GM06990 (cell line): ENCODE results near the gene ATG7.

ENCODE experiments used
- DNase-seq: peaks from one replicate; pipeline ENCODE4 v3.0.0-alpha.2; 2011; ENCODE audit not compliant: insufficient read length; ENCODE audit errors: extremely low read depth
- H3K27me3 ChIP-seq: replicated peaks from 2 replicates; pipeline ENCODE4 v1.6.0; 2011; ENCODE audit warnings: low read length; ENCODE audit not compliant: control insufficient read depth, insufficient read depth
- H3K36me3 ChIP-seq: 2 replicates; pipeline ENCODE4 v1.5.1; 2011; ENCODE audit warnings: low read length; ENCODE audit not compliant: control insufficient read depth, insufficient read depth
- H3K4me3 ChIP-seq: replicated peaks from 2 replicates; pipeline ENCODE4 v1.5.1; 2011; ENCODE audit warnings: low read depth, mild to moderate bottlenecking, control low read depth, low read length
- TF ChIP-seq, protein P1 (sequence below): IDR thresholded peaks from 2 replicates; pipeline ENCODE4 v1.5.1; 2011; ENCODE audit warnings: low read length, control low read depth, mild to moderate bottlenecking, inconsistent platforms; ENCODE audit not compliant: insufficient read depth, poor library complexity, severe bottlenecking

Gene ATG7

DNA sequence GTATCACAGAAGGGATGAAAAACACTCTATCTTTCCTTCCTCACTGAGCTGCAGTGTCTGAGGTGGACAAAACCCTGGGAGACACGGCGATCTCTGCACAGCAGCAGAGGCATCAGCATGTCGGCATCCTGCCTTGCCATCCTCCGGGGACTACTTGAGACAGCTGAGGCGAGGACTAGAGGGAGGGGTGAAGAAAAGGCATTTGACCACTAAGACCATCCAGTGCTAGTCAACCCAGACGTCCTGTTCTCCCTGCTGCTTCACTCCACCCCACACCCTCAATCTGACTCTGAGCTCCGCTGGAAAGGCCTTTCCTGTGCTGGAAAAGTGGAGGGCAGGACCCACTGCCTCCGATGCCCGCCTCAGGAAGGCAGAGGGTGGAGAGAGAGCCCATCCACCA is 304.3 kb downstream of the ATG7 start:
- Histone ChIP-seq H3K27me3 (no peaks in the 10 kb centered on the region), H3K4me3 (no peak overlapping the region), H3K36me3 (peaks cover 11% of the 10 kb centered on the region)
- TF ChIP-seq, protein P1, sequence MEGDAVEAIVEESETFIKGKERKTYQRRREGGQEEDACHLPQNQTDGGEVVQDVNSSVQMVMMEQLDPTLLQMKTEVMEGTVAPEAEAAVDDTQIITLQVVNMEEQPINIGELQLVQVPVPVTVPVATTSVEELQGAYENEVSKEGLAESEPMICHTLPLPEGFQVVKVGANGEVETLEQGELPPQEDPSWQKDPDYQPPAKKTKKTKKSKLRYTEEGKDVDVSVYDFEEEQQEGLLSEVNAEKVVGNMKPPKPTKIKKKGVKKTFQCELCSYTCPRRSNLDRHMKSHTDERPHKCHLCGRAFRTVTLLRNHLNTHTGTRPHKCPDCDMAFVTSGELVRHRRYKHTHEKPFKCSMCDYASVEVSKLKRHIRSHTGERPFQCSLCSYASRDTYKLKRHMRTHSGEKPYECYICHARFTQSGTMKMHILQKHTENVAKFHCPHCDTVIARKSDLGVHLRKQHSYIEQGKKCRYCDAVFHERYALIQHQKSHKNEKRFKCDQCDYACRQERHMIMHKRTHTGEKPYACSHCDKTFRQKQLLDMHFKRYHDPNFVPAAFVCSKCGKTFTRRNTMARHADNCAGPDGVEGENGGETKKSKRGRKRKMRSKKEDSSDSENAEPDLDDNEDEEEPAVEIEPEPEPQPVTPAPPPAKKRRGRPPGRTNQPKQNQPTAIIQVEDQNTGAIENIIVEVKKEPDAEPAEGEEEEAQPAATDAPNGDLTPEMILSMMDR: no peak
- DNase-seq: no peak

DNA sequence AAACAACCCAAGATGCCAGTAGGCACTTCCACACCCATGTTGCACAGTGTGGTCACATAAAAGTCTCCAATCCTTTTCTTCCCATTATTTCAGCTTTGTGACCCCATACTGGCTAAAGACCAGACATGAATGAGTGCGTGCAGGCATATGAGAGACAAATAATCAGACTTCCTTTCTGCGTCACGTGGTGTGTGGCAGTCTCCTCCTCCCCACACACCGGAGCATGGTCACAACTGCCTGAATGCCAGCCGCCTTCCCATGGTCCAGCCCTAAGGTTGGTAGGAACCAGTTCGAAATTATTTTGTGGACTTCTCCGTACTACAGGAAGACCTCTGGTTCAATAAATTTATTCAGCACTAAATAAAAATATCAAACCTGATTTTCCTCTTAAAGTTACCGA is 306.0 kb downstream of the ATG7 start:
- no peak for DNase-seq
- Histone ChIP-seq H3K36me3 (peaks cover 8% of the 10 kb centered on the region), H3K27me3 (no peaks in the 10 kb centered on the region), H3K4me3 (no peak overlapping the region)
- TF ChIP-seq, protein P1: no peak

DNA sequence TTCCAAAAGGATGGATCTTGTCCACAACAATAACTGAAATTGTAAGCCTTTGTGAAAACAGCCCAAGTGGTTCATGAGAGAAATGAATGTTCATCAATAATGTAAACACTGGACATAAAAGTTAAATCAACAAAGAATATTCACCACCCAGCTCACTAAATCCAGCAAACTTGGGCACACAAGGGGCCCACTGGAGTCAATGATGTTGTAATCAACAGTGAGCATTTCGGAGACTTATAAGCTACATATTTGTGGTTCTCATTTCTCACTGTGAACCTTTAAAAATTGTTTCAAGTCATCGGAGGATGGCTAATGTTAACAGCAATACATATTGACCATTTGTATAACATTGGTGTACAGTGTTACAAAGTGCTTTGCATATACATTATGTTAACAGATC is 308.4 kb downstream of the ATG7 start:
- DNase-seq: no peak
- Histone ChIP-seq H3K36me3 (peaks cover 1% of the 10 kb centered on the region), H3K4me3 (no peak overlapping the region), H3K27me3 (no peaks in the 10 kb centered on the region)
- TF ChIP-seq, protein P1: no peak

DNA sequence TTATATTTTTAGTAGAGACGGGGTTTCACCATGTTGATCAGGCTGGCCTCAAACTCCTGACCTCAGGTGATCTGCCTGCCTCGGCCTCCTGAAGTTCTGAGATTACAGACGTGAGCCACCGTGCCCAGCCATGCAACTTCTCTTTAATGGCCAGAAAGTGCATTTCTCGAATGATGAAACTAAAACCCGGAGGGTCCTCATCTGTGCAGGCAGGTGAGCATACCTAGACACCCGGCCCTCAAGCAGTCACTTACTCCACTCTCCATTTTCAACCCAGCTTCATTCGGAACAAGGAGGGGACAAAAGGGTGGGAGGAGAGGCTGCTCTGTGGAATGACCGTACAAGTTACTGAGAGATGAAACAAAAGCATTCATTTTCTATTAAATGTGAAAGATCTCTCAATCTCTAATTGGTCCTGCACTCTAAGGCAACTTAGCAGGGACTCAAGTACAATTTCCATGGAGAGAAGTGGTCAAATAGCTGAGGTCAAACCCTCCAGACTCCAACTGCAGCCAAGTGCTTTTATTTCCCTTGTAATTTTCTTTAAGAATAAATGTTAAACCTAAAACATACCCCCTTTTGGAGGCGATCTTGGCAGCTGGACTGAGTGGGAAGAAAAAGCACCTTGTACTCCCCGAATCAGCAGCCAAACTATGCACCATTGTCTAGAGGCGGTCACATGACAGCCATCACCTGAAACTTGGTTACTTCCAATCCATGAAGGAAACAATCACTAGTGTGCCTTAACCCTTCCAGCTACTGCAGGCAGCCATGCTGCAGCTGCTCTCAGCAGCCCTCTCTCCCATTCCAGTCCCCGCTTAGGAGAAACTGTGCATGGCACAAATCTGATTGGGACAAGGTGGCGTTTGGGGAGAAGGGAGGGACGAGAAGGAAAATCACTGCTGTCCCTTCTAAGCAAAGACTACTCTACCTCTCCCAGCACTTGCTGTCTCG is 309.3 kb downstream of the ATG7 start:
- no peak for DNase-seq
- TF ChIP-seq, protein P1: no peak
- H3K27me3 ChIP-seq: no peaks in the 10 kb centered on the region
- H3K36me3 ChIP-seq: no peaks in the 10 kb centered on the region
- H3K4me3 ChIP-seq: no peak overlapping the region

DNA sequence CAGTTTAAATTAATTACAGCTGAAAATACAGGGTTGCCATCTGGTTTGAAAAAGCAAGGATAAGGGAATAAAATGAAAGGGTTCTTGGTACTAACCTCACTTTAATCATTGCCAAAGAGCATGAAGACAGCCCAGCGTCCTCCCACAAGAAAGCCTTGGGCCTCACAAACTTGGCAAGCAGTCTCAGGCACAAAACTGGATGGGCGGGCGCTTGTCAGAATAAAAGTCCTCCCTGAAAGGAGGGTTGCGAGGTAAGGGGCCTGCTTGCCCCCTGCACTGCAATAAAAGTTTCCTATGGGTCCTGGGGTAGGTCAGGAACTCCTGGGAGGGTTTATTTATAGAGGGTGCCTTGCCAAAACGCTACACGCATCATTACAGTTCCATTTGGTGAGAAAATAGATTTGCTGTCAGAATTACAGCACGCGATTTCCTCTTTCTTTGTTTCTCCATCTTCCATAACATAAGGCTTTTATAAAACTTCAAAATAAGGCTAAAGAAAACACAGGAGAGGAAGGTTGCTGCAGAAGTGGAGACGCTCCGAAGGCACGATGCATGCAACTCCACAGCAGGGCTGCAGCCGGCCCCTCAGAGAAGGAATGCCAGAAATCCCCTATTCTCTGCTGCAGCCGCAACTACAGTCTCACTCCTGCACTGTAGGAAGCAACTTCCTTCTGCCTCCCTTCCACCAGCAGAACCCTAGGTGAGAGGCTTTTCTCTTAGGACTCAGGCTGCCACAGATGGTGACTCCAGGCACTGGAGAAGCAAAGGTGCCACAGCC is 310.2 kb downstream of the ATG7 start:
- no peak for DNase-seq
- Histone ChIP-seq H3K36me3 (no peaks in the 10 kb centered on the region), H3K4me3 (no peak overlapping the region), H3K27me3 (no peaks in the 10 kb centered on the region)
- TF ChIP-seq, protein P1: no peak
